Suppressor macrophage treated with lipopolysaccharide for 1 hour (primary cell): Measurements from ENCODE around the gene GPR45.

ENCODE experiments used
- DNase-seq, 3 donors: peaks; one replicate each; pipeline ENCODE4 v3.0.0-alpha.2; 2020 to 2022

GPR45 gene

DNA sequence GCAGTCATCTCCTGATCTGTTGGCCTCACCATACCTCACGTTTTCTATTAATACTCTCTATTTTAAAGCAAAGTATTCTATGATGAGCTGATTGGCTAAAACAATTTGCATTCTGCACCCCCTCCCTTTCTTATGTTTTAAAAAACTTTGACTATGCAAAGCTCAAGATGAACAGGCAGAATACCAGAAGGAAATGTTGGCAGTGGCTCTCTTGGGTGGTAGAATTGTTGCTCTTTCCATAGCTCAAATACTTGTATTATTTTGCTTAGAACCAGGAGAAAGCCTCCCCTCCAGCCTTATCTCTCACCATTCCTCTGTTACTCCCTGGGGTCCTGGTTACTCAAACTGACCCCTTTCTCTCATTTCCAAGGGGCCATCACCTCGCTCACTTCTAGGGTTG, 14.4 kb downstream of the GPR45 start:
- no peak for DNase-seq

DNA sequence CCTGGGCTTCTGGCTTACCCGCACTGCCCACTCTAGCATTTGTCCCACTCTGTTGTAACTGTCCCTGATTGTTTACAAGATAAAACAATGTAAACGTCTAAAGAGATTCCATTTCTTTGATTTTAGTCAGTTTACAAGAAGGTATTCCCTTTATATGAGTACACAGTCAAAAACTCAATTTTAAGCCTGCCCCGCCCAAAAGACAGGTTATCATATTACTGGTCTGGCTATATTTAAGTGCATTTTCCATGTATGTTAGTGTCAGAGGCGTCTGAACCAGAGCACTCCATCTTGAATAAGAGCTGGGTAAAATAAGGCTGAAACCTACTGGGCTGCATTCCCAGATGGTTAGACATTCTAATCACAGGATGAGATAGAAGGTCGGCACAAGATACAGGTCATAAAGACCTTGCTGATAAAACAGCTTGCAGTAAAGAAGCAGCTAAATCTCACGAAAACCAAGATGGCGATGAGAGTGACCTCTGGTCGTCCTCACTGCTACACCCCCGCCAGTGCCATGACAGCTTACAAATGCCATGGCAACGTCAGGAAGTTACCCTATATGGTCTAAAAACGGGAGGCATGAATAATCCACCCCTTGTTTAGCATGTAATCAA, 15.0 kb downstream of the GPR45 start:
- no peak for DNase-seq

DNA sequence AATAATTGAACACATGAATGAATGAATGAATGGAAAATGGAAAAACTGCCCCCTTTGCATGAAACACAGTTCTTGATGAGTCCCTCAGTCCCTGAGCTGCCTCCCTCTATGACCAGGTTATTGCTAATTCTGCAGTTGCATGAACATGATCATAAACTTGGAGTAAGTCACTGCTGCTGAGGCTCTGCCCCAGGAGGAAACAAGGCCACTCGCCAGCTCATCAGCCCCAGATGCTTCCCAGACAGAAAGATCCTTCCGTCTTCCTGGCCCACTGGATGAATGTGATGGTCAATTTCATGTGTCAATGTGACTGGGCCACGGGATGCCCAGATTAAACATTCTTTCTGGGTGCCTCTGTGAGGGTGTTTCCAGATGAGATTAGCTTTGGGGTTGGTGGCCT, 16.4 kb downstream of the GPR45 start:
- no peak for DNase-seq

DNA sequence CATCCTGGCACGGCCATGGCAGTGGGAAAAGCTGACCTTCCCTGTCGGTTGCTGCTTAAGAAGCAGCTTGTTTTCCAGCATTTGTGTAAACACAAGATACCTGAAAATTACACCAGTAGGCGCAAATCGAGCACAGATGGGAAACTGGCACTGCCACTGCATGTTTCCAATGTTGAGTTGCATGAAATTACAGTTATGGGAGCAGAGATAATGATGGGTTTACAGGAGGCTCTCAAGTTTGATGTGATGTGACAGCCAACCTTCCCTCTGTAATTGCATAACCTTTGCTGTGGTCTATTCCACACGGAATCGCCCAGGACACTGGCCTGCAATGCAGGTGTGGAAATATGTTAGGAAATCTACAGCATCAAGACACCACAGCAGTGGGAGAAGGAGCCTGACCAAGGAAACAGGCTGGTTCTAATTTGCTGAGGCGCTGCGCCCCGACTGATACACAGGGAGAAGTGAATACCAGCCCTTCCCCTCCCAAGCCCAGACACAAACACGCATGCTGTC, 17.4 kb downstream of the GPR45 start:
- DNase-seq, result no peak

DNA sequence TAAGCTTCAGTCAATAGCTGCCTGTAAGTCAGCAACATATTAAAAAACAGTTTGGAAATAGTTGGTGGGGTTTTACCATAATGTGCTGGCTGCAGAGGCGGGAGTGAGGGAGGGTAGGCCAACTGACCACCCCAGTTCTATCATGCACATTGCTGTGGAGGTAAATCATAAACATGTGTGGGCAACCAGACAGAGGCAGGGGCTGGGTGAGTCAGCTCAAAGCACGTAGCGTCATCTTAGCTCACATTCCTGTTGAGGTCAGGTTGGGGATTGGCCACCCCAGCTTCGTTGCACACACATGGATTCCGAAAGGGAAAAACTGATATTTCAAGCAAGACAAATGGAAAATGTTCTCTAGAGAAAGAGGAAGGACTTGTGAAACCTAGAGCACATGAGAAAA, 19.5 kb downstream of the GPR45 start:
- peak in 1 of 3 donors; percentile 21 for DNase-seq

DNA sequence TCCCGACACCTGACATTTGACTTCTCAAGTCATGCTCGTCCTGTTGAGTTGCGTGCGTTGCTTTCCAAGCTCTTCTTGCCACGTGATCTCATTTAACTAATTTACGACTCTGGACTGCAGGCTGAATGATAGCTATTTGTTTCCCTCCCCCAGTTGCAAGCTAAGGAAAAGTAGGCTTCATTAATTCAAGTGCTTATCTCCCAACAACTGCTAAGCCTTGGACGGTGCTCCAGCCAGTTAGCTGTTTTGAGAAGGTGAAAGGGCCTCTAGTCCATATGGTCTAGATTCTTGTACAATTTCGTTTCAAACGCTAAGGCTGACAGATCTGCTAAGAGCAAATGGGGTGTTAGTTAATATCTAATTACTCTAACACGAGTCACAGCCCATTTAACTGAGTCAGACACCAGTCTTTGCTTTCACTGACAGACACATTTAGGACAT, 21.1 kb downstream of the GPR45 start:
- no peak for DNase-seq

DNA sequence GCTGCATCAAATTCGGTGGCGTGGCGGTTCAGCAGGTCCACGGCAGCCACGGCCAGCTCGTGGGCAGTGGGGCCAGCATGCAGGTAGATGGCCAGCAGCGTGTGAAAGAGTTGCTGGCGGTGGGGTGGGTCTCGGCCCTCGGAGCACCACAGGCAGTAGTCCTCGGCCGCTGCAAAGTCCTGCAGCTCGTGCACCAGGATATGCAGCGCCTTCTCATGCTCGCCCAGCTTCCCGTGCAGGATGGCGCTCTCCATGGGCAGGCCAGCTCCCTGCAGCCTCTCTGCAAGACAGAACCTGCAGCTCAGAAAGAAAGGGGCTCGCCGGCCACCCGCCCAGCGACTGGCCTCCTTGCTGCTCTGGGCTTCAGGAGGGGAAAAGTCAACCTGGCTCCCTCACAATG, 27.9 kb downstream of the GPR45 start:
- no peak for DNase-seq

DNA sequence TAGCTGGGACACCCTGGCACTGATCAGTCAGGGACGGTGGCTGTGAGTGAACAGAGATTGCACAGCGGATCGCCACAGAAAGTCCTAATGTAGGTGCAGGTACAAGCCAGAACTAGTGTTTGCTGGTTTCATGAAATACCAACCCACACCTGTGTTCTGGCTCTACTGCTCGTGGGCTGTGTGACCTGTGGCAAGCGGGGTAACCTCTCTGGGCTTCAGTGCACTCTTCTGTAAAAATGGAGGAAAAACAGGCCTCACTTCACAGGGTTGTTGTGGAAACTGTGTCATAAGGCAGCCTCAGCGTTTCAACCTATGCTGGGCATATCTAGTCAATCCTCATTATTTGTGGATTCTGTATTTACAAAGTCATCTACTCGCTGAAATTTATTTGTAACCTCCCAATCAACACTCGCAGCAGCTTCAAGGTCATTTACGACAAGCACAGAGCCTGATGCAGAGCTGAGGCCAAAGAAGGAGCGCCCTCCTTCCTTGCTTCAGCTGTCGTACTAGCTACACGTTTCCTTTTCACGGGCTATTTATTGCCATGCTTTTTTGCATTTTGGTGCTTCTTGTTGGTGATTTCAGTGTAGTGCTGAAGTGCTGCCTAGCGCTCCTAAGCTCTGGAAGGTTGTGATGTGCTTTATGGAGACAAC, 30.0 kb downstream of the GPR45 start:
- DNase-seq, result no peak

DNA sequence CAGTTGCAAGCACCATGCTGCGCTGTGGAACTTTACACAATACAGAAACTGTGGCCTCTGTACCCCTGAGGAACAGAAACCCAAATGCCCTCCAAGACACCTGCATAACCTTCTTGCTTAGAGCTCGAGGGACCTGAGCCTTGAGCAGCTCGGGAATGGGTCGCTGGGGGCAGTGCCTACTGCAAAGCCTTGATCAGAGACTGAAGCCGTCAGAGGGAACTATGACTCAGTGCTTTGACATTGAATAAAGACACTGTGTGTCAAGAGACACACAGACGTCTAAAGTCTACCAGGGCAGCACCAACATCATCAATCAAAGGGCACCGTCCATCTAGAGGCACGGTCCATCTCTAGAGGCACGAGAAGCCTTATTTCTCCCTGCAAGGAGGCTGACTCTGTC, 30.6 kb downstream of the GPR45 start:
- no peak for DNase-seq

DNA sequence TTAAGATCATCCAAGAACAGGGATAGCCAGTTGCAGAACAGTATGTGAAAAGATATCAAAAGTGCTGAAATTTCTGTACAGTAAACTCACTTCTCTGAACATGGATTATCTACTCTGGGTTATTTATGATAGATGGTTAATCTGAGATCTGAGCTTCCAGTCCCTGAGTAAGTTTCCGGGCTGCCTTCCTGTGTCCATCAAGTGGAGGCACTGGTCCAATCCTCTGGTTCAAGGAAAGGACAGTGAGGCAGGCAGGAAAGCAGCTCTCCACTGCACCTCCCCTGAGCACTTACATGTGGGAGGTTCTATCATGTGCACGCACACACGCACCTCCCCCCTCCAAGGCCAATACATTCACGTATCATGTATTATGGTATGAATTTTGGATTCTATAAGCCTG, 32.5 kb downstream of the GPR45 start:
- DNase-seq, result no peak

DNA sequence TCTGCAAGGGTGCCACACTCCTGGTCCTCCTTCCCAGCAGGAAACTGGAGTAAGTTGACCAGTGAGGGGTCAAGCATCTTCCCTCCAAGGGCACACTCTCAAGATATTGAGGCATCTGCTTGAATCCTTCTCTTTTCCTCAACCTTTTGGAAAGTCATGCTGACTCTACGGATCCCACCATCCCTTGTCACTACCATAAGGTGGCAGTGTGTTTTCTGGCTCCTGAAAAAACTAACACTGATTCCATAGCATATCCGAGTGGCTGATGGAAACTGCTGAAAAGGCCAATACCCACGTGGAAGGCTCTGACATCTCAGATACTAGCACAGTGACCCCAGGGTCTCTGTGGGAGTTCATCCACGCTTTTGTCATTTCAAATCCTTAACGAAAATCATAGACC, 37.1 kb downstream of the GPR45 start:
- DNase-seq, result no peak

DNA sequence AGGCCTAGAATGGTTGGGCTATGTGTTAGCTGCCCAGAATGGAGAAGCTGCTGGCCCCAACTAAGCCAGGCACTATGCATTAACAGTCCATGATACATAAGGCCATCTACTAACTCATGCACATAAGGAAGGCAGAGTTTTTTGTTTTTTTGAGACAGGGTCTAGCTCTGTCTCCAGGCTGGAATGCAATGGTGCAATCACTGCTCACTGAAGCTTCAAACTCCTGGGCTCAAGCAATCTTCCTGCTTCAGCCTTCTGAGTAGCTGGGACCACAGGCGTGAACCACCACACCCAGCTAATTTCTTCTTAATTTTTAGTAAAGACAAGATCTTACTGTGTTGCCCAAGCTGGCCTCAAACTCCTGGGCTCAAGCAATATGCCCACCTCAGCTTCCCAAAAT, 37.6 kb downstream of the GPR45 start:
- DNase-seq, result no peak

DNA sequence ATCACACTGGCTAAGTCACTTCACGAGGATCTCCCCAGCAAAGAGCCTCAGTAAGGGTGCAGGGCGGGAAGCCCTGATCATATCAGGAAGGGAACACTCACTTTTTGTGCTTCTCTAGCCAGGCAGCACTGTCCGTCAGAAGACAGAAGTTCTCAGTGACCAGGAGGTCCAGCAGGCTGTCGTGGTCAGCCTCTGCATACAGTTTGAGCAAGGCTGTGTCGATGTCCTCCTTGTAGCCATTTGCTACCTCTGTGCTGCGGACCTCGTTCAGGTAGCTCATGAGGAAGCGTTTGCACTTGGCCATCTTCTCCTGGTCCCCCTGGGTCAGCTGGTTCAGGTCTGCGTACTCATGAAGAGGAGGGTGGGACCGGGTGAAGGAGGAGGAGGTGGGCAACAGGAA, 38.7 kb downstream of the GPR45 start:
- DNase-seq, result no peak

DNA sequence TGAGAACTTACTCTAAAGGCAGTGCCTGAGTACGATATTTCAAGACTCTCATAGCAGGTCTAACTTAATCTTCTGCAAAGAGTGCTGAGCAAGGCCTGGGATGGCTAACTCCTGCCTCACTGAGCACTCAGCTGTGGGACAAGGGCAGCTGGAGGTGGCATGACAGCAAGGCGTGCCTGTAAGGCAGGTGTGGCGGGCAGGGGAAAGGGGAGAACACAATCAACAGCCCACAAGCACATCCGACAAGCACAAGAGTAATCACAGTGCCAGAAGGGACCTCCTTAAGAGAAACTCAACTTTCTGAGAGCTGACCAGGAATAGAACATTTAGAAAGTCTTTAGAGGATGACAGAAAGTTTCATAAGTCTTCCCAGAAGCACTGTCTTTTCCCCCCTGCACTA, 42.0 kb downstream of the GPR45 start:
- no peak for DNase-seq

DNA sequence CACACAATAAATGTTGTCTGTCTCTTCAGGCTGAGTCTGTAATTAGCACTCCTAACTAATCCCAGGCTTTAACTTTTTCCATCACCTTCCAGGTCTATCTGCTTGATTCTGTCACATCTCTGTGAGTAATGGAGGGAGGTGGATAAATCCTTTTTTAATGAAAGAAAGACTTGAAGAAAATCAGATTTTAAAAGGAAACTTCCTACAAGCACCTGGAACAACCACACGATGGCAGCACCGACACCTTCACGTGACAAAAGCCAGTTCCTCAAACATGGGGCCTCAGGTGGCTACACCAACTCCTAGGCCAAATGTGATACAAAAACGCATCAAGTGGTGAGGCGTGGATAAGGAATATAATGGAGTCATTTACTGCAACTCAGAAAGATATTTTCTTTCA, 46.1 kb downstream of the GPR45 start:
- DNase-seq, result peak; percentile 44 to 49 (median 49)

DNA sequence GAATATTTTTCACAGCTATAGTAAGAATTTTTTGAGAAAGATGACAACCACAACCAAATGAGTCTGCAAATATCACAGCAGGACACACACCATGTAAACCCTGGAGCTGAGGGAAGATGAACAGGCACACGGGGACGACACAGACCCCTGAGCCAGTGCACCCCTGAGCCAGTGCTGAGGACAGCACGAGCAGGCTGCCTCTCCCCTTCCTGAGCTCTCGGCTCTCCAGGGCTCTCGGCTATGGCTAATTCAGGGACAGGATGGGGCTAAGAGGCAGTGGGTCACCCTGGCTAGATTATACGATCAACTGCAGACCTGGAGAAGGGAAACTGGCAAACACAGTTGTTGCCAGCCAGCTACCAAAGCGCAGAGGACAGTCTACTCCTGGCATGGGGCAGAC, 46.6 kb downstream of the GPR45 start:
- DNase-seq, result no peak

DNA sequence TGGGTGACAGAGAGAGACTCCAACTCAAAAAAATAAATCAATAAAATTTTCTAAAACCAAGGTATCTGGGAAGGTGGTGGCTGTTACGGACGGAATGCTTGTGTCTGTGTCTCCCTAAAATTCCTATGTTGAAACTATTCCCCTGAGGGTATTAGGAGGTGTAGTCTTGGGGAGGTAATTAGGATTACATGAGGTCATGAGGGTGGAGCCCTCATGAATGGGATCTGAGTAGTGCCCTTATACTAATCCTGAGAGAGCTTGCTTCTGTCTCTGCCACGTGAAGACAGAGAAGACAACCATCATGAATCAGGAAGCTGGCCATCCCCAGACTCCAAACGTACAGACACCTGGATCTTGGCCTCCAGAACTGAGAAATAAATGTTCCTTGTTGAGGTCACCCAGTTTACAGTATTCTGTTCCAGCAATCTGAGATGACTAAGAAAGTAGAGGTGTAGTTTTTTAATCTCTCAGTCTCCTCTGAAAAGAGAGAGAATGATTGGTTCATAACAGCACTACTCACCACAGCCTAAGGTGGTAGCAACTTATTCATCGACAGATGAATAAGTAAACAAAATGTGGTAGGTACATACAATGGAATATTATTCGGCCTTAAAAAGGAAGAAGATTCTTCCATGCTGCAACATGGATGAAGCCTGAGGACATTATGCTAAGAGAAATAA, 49.6 kb downstream of the GPR45 start:
- no peak for DNase-seq

DNA sequence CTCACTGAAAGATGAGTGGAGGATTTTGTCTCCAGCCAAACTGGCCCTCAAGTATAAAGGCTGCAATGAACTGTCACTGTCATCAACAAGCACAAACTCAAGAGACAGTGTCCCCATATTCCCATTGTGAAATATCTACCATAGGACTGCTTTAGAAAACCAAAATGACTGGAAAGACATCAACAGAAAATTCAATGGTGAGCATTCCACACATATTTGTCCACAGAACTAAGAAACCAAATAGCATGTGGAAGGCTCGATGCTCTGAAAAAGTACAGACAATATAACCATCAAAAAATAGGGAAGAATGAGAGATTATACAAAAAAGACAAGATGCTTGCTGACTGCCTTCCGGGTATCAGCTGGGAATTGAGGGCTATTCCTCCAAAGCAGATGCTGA, 50.4 kb downstream of the GPR45 start:
- no peak for DNase-seq
